K562 (cell line): Measurements from ENCODE around the gene EEF2K. TPM values are rescaled to one million over a fixed set of nuclear protein-coding genes. Genes with fewer than 3 reads are reported as not detected.

Experiments
- BRF1 ChIP-seq: IDR thresholded peaks from 3 replicates; pipeline ENCODE4 v1.6.1; 2011; ENCODE audit warnings: borderline replicate concordance, mild to moderate bottlenecking; ENCODE audit not compliant: insufficient read length; ENCODE audit errors: extremely low read depth
- ETS2 ChIP-seq: IDR thresholded peaks from 2 replicates; pipeline ENCODE4 v1.6.1; 2016; ENCODE audit warnings: borderline replicate concordance, missing genetic modification characterization, mild to moderate bottlenecking, moderate library complexity, missing compliant biosample characterization; ENCODE audit not compliant: poor library complexity, severe bottlenecking
- ETV5 ChIP-seq: sonication (generic); formaldehyde crosslinking; IDR thresholded peaks from 2 replicates; pipeline ENCODE4 v1.4.0; 2020; ENCODE audit warnings: low read depth, mild to moderate bottlenecking, missing genetic modification reagents
- FOXJ2 ChIP-seq: fragments of 200-800 bp; sonication (Bioruptor generic); IDR thresholded peaks from 2 replicates; pipeline ENCODE4 v1.6.1; 2016; ENCODE audit warnings: missing genetic modification characterization, missing compliant biosample characterization
- FOXK1 ChIP-seq: sonication (generic); formaldehyde crosslinking; IDR thresholded peaks from 2 replicates; pipeline ENCODE4 v1.8.0; 2022; ENCODE audit warnings: missing genetic modification reagents, mild to moderate bottlenecking, borderline replicate concordance
- JUN ChIP-seq, 2 experiments: sonication (generic) in 1 of 2; formaldehyde crosslinking in 1 of 2; IDR thresholded peaks; 2 replicates each; pipeline versions ENCODE4 v1.6.1 to v1.8.0; 2012 to 2022; ENCODE audit warnings: borderline replicate concordance in 2 of 2, mild to moderate bottlenecking in 2 of 2, improper control_type of control experiment in 1 of 2, low read depth in 1 of 2, low read length in 1 of 2, missing genetic modification reagents in 1 of 2
- KAT7 ChIP-seq: sonication (generic); formaldehyde crosslinking; IDR thresholded peaks from 2 replicates; pipeline ENCODE4 v1.8.0; 2022; ENCODE audit warnings: missing genetic modification reagents, mild to moderate bottlenecking, borderline replicate concordance
- KLF13 ChIP-seq: fragments of 450-650 bp; IDR thresholded peaks from 2 replicates; pipeline ENCODE4 v1.6.1; 2016; ENCODE audit warnings: missing genetic modification characterization, low read depth, mild to moderate bottlenecking, missing compliant biosample characterization, moderate library complexity, borderline replicate concordance
- MCM3 ChIP-seq: fragments of 450-650 bp; IDR thresholded peaks from 2 replicates; pipeline ENCODE4 v1.6.1; 2016
- MXI1 ChIP-seq: IDR thresholded peaks from 2 replicates; pipeline ENCODE4 v1.6.1; 2011; ENCODE audit warnings: low read depth, mild to moderate bottlenecking, improper control_type of control experiment, low read length
- NBN ChIP-seq: fragments of 450-650 bp; IDR thresholded peaks from 2 replicates; pipeline ENCODE4 v1.6.1; 2016; ENCODE audit warnings: low read depth, mild to moderate bottlenecking
- NCOA4 ChIP-seq: fragments of 450-650 bp; IDR thresholded peaks from 2 replicates; pipeline ENCODE4 v1.6.1; 2018; ENCODE audit warnings: mild to moderate bottlenecking; ENCODE audit not compliant: partially characterized antibody
- RFX1 ChIP-seq: fragments of 450-650 bp; IDR thresholded peaks from 2 replicates; pipeline ENCODE4 v1.6.1; 2016; ENCODE audit warnings: mild to moderate bottlenecking, moderate library complexity
- STAT5A ChIP-seq: IDR thresholded peaks from 2 replicates; pipeline ENCODE4 v1.6.1; 2012; ENCODE audit warnings: low read length, inconsistent platforms, borderline replicate concordance
- SUPT5H ChIP-seq: fragments of 450-650 bp; IDR thresholded peaks from 2 replicates; pipeline ENCODE4 v1.6.1; 2016
- TCF7 ChIP-seq: sonication (generic); IDR thresholded peaks from 2 replicates; pipeline ENCODE4 v1.6.1; 2016; ENCODE audit warnings: antibody characterized with exemption, borderline replicate concordance
- U2AF1 ChIP-seq: fragments of 200-400 bp; formaldehyde crosslinking; optimal IDR thresholded peaks from 2 replicates; pipeline ENCODE3; 2017; ENCODE audit warnings: mild to moderate bottlenecking, low read depth, low read length, moderate library complexity
- ZBTB1 ChIP-seq: sonication (generic); formaldehyde crosslinking; IDR thresholded peaks from 2 replicates; pipeline ENCODE4 v1.8.1; 2023; ENCODE audit warnings: missing genetic modification reagents, low read depth, mild to moderate bottlenecking, borderline replicate concordance
- ZFPM2 ChIP-seq: fragments of 250-450 bp; sonication (Bioruptor Pico); IDR thresholded peaks from 2 replicates; pipeline ENCODE4 v1.5.1; 2022; ENCODE audit warnings: mild to moderate bottlenecking
- ZNF140 ChIP-seq: fragments of 250-450 bp; sonication (Bioruptor Pico); IDR thresholded peaks from 2 replicates; pipeline ENCODE4 v1.8.0; 2021; ENCODE audit warnings: moderate library complexity, mild to moderate bottlenecking, inconsistent platforms
- ZNF24 ChIP-seq: fragments of 450-650 bp; IDR thresholded peaks from 2 replicates; pipeline ENCODE4 v1.6.1; 2016
- ZSCAN29 ChIP-seq: fragments of 450-650 bp; IDR thresholded peaks from 2 replicates; pipeline ENCODE4 v1.6.1; 2017
- ZSCAN32 ChIP-seq: fragments of 450-650 bp; formaldehyde crosslinking; IDR thresholded peaks from 2 replicates; pipeline ENCODE4 v1.4.0; 2020; ENCODE audit warnings: mild to moderate bottlenecking, moderate library complexity
- polyA plus RNA-seq, 8 experiments: library from polyadenylated mRNA; depleted of rRNA in 4 of 8; stranded (reverse) in 5 of 8; unstranded in 3 of 8; fragments of >200 nt; fragmentation: Nextera tagmentation in 2 of 8; fragmentation: Illumina TruSeq in 1 of 8; extraction: Ambion mirVana in 2 of 8; extraction: Trizol in 1 of 8; gene quantifications; 2 replicates each; pipeline versions ENCODE4 v1.2.1 to v1.2.3, GENCODE V29; 2011 to 2014; ENCODE audit warnings: inconsistent platforms in 1 of 8, missing spikeins in 1 of 8
- total RNA-seq, 7 experiments: library from RNA; depleted of rRNA in 6 of 7; stranded (reverse); fragments of >200 nt in 6 of 7; fragmentation: Illumina TruSeq in 2 of 7; extraction: Trizol in 2 of 7; gene quantifications; 2 replicates each; pipeline versions ENCODE4 v1.2.1 to v1.2.3, GENCODE V29; 2011 to 2021; ENCODE audit warnings: low replicate concordance in 1 of 7
- TF ChIP-seq, protein P1 (sequence below): fragments of 450-650 bp; IDR thresholded peaks from 2 replicates; pipeline ENCODE4 v1.6.1; 2016; ENCODE audit warnings: borderline replicate concordance
- TF ChIP-seq, protein P2 (sequence below): sonication (generic); formaldehyde crosslinking; IDR thresholded peaks from 2 replicates; pipeline ENCODE4 v1.8.0; 2022; ENCODE audit warnings: missing genetic modification reagents, mild to moderate bottlenecking, moderate library complexity, borderline replicate concordance
- TF ChIP-seq, protein P3 (sequence below): sonication (generic); IDR thresholded peaks from 2 replicates; pipeline ENCODE4 v1.6.1; 2016

Gene EEF2K
- total and polyA plus RNA-seq, 9 of the 15 experiments (the other 6 are each of a cell fraction or from before 2014, with no cell fraction given): 3.0 to 35.2 (median 12.2) TPM

DNA sequence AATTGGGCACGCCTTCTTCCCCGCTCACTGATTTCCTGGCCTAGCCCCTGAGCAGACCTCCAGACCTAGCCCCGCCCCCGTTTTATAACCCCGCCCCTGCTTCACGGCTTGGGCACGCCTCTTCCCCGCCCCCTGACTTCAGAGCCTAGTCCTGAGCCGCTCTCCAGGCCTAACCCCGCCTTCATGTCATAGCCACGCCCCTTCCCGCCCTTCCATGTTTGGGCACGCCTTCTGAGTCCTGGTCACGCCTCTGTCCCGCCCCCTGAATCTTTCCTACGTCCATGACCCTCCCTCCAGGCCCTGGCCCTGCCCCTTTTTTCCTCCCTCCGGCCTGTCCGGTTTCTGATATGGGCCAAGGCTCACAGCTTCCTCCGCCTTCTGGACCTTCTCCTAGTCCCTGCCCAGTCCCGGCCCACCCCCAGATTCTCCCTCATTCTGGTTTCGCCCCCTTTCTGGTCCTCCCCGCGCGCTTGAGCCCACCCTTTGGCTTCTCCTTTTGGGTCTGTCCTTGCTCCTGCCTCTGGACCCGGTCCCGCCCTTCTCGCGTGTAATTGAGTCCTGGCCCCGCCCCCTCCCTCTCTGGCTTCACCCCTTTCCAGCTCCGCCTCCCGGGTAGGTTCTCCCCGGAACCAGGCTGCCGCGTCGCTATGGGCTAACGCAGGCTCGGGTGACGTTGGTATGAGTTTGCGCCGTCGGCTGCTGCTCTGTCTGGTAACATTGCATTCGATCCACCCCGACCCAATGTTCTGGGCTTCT lies 15.1 kb upstream of the EEF2K start (continued):
- no peak for TF ChIP-seq MCM3
- no peak for TF ChIP-seq BRF1
- TF ChIP-seq ETV5 (CRISPR knock-in tag): no peak
- TF ChIP-seq STAT5A: no peak
- TF ChIP-seq RFX1: no peak; the same call in 1 of the 2 replicates
- TF ChIP-seq KAT7 (CRISPR knock-in tag): no peak
- TF ChIP-seq ZNF24: 0 out of 2 replicates have a peak, but pooled peaks have one; percentile 23
- no peak for TF ChIP-seq FOXJ2 (tag)
- no peak for TF ChIP-seq ZNF140 (CRISPR knock-in tag)
- TF ChIP-seq KLF13 (tag): no peak
- TF ChIP-seq MXI1: 0 out of 2 replicates have a peak, but pooled peaks have one; percentile 1
- TF ChIP-seq, protein P1, sequence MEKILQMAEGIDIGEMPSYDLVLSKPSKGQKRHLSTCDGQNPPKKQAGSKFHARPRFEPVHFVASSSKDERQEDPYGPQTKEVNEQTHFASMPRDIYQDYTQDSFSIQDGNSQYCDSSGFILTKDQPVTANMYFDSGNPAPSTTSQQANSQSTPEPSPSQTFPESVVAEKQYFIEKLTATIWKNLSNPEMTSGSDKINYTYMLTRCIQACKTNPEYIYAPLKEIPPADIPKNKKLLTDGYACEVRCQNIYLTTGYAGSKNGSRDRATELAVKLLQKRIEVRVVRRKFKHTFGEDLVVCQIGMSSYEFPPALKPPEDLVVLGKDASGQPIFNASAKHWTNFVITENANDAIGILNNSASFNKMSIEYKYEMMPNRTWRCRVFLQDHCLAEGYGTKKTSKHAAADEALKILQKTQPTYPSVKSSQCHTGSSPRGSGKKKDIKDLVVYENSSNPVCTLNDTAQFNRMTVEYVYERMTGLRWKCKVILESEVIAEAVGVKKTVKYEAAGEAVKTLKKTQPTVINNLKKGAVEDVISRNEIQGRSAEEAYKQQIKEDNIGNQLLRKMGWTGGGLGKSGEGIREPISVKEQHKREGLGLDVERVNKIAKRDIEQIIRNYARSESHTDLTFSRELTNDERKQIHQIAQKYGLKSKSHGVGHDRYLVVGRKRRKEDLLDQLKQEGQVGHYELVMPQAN: peak; percentile 66; the same call in 1 of the 2 replicates
- no peak for TF ChIP-seq ZFPM2 (CRISPR knock-in tag)
- no peak for TF ChIP-seq ZSCAN29
- no peak for TF ChIP-seq TCF7
- no peak for TF ChIP-seq JUN (IDR thresholded peaks at IDR 0.05; ENCODE audit: borderline replicate concordance, low read depth, low read length)
- TF ChIP-seq JUN (CRISPR knock-in tag; IDR thresholded peaks at IDR 0.05; ENCODE audit: borderline replicate concordance): no peak
- TF ChIP-seq, protein P2, sequence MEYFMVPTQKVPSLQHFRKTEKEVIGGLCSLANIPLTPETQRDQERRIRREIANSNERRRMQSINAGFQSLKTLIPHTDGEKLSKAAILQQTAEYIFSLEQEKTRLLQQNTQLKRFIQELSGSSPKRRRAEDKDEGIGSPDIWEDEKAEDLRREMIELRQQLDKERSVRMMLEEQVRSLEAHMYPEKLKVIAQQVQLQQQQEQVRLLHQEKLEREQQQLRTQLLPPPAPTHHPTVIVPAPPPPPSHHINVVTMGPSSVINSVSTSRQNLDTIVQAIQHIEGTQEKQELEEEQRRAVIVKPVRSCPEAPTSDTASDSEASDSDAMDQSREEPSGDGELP (CRISPR knock-in tag): peak; percentile 61; the same call in 1 of the 2 replicates
- TF ChIP-seq ZBTB1 (CRISPR knock-in tag): no peak
- no peak for TF ChIP-seq FOXK1 (CRISPR knock-in tag)
- TF ChIP-seq NBN: peak; percentile 55; the same call in 1 of the 2 replicates
- TF ChIP-seq, protein P3, sequence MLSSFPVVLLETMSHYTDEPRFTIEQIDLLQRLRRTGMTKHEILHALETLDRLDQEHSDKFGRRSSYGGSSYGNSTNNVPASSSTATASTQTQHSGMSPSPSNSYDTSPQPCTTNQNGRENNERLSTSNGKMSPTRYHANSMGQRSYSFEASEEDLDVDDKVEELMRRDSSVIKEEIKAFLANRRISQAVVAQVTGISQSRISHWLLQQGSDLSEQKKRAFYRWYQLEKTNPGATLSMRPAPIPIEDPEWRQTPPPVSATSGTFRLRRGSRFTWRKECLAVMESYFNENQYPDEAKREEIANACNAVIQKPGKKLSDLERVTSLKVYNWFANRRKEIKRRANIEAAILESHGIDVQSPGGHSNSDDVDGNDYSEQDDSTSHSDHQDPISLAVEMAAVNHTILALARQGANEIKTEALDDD: peak; percentile 45
- no peak for TF ChIP-seq ZSCAN32
- no peak for TF ChIP-seq U2AF1
- TF ChIP-seq SUPT5H: peak; percentile 89
- no peak for TF ChIP-seq ETS2
- TF ChIP-seq NCOA4: no peak
- TF ChIP-seq, all 486 proteins: peak for 84
